H1 (cell line): Measurements from ENCODE around the gene PKP1. TPM values are rescaled to one million over a fixed set of nuclear protein-coding genes. Genes with fewer than 3 reads are reported as not detected.
A peak's percentile ranks its signal among the peaks of the same experiment; 100 is the strongest.

ENCODE experiments used
- CTCF ChIA-PET: fragments of 300-600 bp; sonication (Branson Sonifier 250); formaldehyde crosslinking; loops from one replicate; lab custom pipeline; 2021; ENCODE audit not compliant: partially characterized antibody; lab: Charles Lee
- POLR2A ChIA-PET: fragments of 300-600 bp; sonication (Branson Sonifier 250); formaldehyde crosslinking; loops from one replicate; lab custom pipeline; 2021; ENCODE audit warnings: inconsistent platforms; ENCODE audit not compliant: partially characterized antibody; lab: Charles Lee
- DNase-seq, 2 experiments: peaks; one replicate each; pipeline versions ENCODE4 v3.0.0 to v3.0.0-alpha.2; 2010 to 2022; ENCODE audit warnings: low spot score in 2 of 2, low read depth in 1 of 2, mixed read lengths in 1 of 2
- FAIRE-seq: peaks from 2 replicates; lab custom pipeline; 2011; peaks lifted over from hg19 to GRCh38; lab: Jason Lieb, UNC
- H2AFZ ChIP-seq: 2 replicates; pipeline ENCODE4 v1.8.1; 2012; ENCODE audit warnings: low read length, inconsistent platforms
- H2AK5ac ChIP-seq: 2 replicates; pipeline ENCODE4 v1.6.1; 2013; ENCODE audit warnings: low read depth, low read length
- H2BK120ac ChIP-seq: replicated peaks from 2 replicates; pipeline ENCODE3; 2013; ENCODE audit warnings: low read depth, low read length, inconsistent platforms
- H2BK12ac ChIP-seq: 2 replicates; pipeline ENCODE4 v1.6.1; 2013; ENCODE audit warnings: low read depth, low read length
- H2BK15ac ChIP-seq: 2 replicates; pipeline ENCODE4 v1.6.1; 2013; ENCODE audit warnings: low read length
- H2BK20ac ChIP-seq: 2 replicates; pipeline ENCODE4 v1.6.1; 2013; ENCODE audit warnings: low read length
- H2BK5ac ChIP-seq: 2 replicates; pipeline ENCODE4 v1.6.1; 2013; ENCODE audit warnings: low read depth, low read length
- H3K14ac ChIP-seq: 2 replicates; pipeline ENCODE4 v1.6.1; 2013; ENCODE audit warnings: inconsistent platforms; ENCODE audit not compliant: insufficient read length
- H3K18ac ChIP-seq: 2 replicates; pipeline ENCODE4 v1.6.1; 2013; ENCODE audit warnings: low read length; ENCODE audit errors: extremely low read depth
- H3K23ac ChIP-seq: 2 replicates; pipeline ENCODE4 v1.6.1; 2013; ENCODE audit warnings: inconsistent platforms; ENCODE audit not compliant: insufficient read length
- H3K23me2 ChIP-seq: 2 replicates; pipeline ENCODE4 v1.6.1; 2013; ENCODE audit warnings: low read depth, low read length
- H3K27ac ChIP-seq: 2 replicates; pipeline ENCODE4 v1.6.1; 2011; ENCODE audit warnings: low read depth, low read length, inconsistent platforms
- H3K27me3 ChIP-seq, 4 experiments: replicated peaks in 1 of 4; 1 replicate in 1 of 4; 2 replicates in 3 of 4; pipeline versions ENCODE4 v1.6.1 to v1.8.1; 2011 to 2013; ENCODE audit warnings: low read length in 3 of 4, mild to moderate bottlenecking in 3 of 4, inconsistent platforms in 2 of 4, mixed read lengths in 2 of 4, moderate library complexity in 1 of 4; ENCODE audit not compliant: control insufficient read depth in 3 of 4, insufficient read depth in 3 of 4; ENCODE audit errors: extremely low read depth in 1 of 4
- H3K36me3 ChIP-seq, 4 experiments: 2 replicates each; pipeline versions ENCODE4 v1.6.1 to v1.8.1; 2011 to 2013; ENCODE audit warnings: mild to moderate bottlenecking in 4 of 4, low read length in 3 of 4, moderate library complexity in 2 of 4, control low read depth in 1 of 4, inconsistent platforms in 1 of 4; ENCODE audit not compliant: insufficient read depth in 4 of 4, control insufficient read depth in 2 of 4
- H3K4ac ChIP-seq: replicated peaks from 2 replicates; pipeline ENCODE3; 2013; ENCODE audit warnings: low read length, low read depth, mixed read lengths, inconsistent platforms; ENCODE audit not compliant: insufficient read length
- H3K4me1 ChIP-seq, 4 experiments: replicated peaks in 1 of 4; 1 replicate in 1 of 4; 2 replicates in 3 of 4; pipeline versions ENCODE4 v1.6.1 to v1.8.1; 2011 to 2013; ENCODE audit warnings: low read length in 3 of 4, inconsistent platforms in 2 of 4, mixed read lengths in 1 of 4; ENCODE audit not compliant: insufficient read depth in 4 of 4, control insufficient read depth in 3 of 4
- H3K4me2 ChIP-seq, 2 experiments: 2 replicates each; pipeline versions ENCODE4 v1.6.1 to v1.8.1; 2011 to 2013; ENCODE audit warnings: low read depth in 2 of 2, low read length in 2 of 2, control low read depth in 1 of 2, inconsistent platforms in 1 of 2, mild to moderate bottlenecking in 1 of 2; ENCODE audit not compliant: insufficient read depth in 1 of 2
- H3K4me3 ChIP-seq, 4 experiments: fragments of 200-600, 300-600 bp in 1 of 4; sonication (generic), shearing (Covaris generic), sonication (Bioruptor Twin) in 1 of 4; 2 replicates each; pipeline versions ENCODE4 v1.5.1 to v1.8.1; 2011 to 2016; ENCODE audit warnings: low read length in 4 of 4, low read depth in 3 of 4, control low read depth in 2 of 4, inconsistent platforms in 2 of 4, mild to moderate bottlenecking in 2 of 4, mixed read lengths in 1 of 4, moderate library complexity in 1 of 4; ENCODE audit not compliant: insufficient read depth in 2 of 4; ENCODE audit errors: extremely low read depth in 1 of 4
- H3K56ac ChIP-seq: replicated peaks from 2 replicates; pipeline ENCODE3; 2013; ENCODE audit warnings: low read depth, mild to moderate bottlenecking, mixed read lengths, low read length, inconsistent platforms; ENCODE audit not compliant: insufficient read length
- H3K79me1 ChIP-seq: 2 replicates; pipeline ENCODE4 v1.6.1; 2013; ENCODE audit warnings: low read depth, low read length, control low read depth
- H3K79me2 ChIP-seq, 2 experiments: 2 replicates each; pipeline versions ENCODE4 v1.6.1 to v1.8.1; 2012 to 2013; ENCODE audit warnings: low read length in 2 of 2, mild to moderate bottlenecking in 2 of 2, inconsistent platforms in 1 of 2; ENCODE audit not compliant: insufficient read depth in 2 of 2, control insufficient read depth in 1 of 2
- H3K9ac ChIP-seq, 4 experiments: replicated peaks in 1 of 4; 1 replicate in 1 of 4; 2 replicates in 3 of 4; pipeline versions ENCODE4 v1.6.1 to v1.8.1; 2011 to 2013; ENCODE audit warnings: low read depth in 3 of 4, low read length in 3 of 4, control low read depth in 2 of 4, mild to moderate bottlenecking in 2 of 4, moderate library complexity in 2 of 4, inconsistent platforms in 1 of 4; ENCODE audit errors: extremely low read depth in 1 of 4
- H3K9me3 ChIP-seq, 2 experiments: 2 replicates each; pipeline versions ENCODE4 v1.6.1 to v1.8.1; 2012 to 2013; ENCODE audit warnings: mild to moderate bottlenecking in 2 of 2, moderate library complexity in 2 of 2, control low read depth in 1 of 2, inconsistent platforms in 1 of 2, low read depth in 1 of 2, low read length in 1 of 2, mixed read lengths in 1 of 2; ENCODE audit not compliant: insufficient read depth in 2 of 2
- H4K20me1 ChIP-seq, 2 experiments: replicated peaks in 1 of 2; 2 replicates each; pipeline versions ENCODE3 to v1.8.1; 2011 to 2013; ENCODE audit warnings: inconsistent platforms in 2 of 2, low read length in 2 of 2, mild to moderate bottlenecking in 1 of 2; ENCODE audit not compliant: insufficient read depth in 2 of 2, control insufficient read depth in 1 of 2
- H4K5ac ChIP-seq: 2 replicates; pipeline ENCODE4 v1.6.1; 2013; ENCODE audit warnings: low read length, low read depth, mixed read lengths, inconsistent platforms; ENCODE audit not compliant: insufficient read length
- H4K8ac ChIP-seq: 2 replicates; pipeline ENCODE4 v1.8.0; 2013; ENCODE audit warnings: mild to moderate bottlenecking, moderate library complexity, low read length, inconsistent platforms; ENCODE audit not compliant: insufficient read depth; ENCODE audit errors: extremely low read depth
- H4K91ac ChIP-seq: replicated peaks from 2 replicates; pipeline ENCODE3; 2013; ENCODE audit warnings: low read length, mixed read lengths, inconsistent platforms; ENCODE audit not compliant: insufficient read length
- JUND ChIP-seq: IDR thresholded peaks from 2 replicates; pipeline ENCODE4 v1.6.1; 2011; ENCODE audit warnings: mild to moderate bottlenecking, improper control_type of control experiment, low read length
- POLR2A ChIP-seq, 2 experiments: IDR thresholded peaks; 1 replicate in 1 of 2; 2 replicates in 1 of 2; pipeline ENCODE4 v1.6.1; 2011; ENCODE audit warnings: low read depth in 2 of 2, low read length in 2 of 2, mild to moderate bottlenecking in 2 of 2; ENCODE audit errors: control extremely low read depth in 1 of 2
- RAD21 ChIP-seq, 2 experiments: IDR thresholded peaks in 1 of 2; conservative IDR thresholded peaks in 1 of 2; 2 replicates each; pipeline ENCODE4 v1.6.1; 2011; ENCODE audit warnings: low read depth in 2 of 2, low read length in 2 of 2, improper control_type of control experiment in 1 of 2, inconsistent platforms in 1 of 2, mild to moderate bottlenecking in 1 of 2, moderate library complexity in 1 of 2
- SUZ12 ChIP-seq: fragments of 200-600 bp; sonication (generic); IDR thresholded peaks from 2 replicates; pipeline ENCODE4 v1.6.1; 2012; ENCODE audit warnings: mild to moderate bottlenecking, inconsistent platforms, low read length, moderate library complexity, mixed read lengths
- WGBS, 2 experiments: shearing (Covaris generic) in 1 of 2; methylation state at CpG; one replicate each; pipeline versions ENCODE4 v1.1.6 to v1.1.7; 2013 to 2015; ENCODE audit warnings: low lambda C conversion rate in 2 of 2, mixed read lengths in 2 of 2, inconsistent platforms in 1 of 2, low coverage in 1 of 2, missing lambda C conversion rate in 1 of 2; ENCODE audit not compliant: insufficient replicate concordance in 2 of 2, insufficient coverage in 1 of 2, insufficient read length in 1 of 2; ENCODE audit errors: extremely low coverage in 1 of 2, missing lambda C conversion rate in 1 of 2; 5-methylcytosine and 5-hydroxymethylcytosine counted together
- polyA plus RNA-seq, 7 experiments: library from polyadenylated mRNA; depleted of rRNA in 3 of 7; stranded (reverse) in 5 of 7; unstranded in 2 of 7; fragments of >200 nt in 5 of 7; fragments of 200-250 nt in 2 of 7; gene quantifications; 1 replicate in 5 of 7; 2 replicates in 1 of 7; 4 replicates in 1 of 7; pipeline versions ENCODE4 v1.2.1 to v1.2.3, GENCODE V29; 2011 to 2013; ENCODE audit warnings: missing spikeins in 2 of 7, mixed read lengths in 2 of 7
- total RNA-seq: library from RNA; stranded (reverse); fragmentation: NEBNext Ultra II Directional; extraction: Animal tissue kit (Norgen Biotek cat#: 25700); gene quantifications from 2 replicates; pipeline ENCODE4 v1.2.1, GENCODE V29; 2021
- TF ChIP-seq, protein P1 (sequence below), 3 experiments: IDR thresholded peaks; 1 replicate in 2 of 3; 2 replicates in 1 of 3; pipeline versions ENCODE4 v1.5.1 to v1.6.1; 2011; ENCODE audit warnings: low read length in 3 of 3, mild to moderate bottlenecking in 3 of 3, inconsistent platforms in 2 of 3, low read depth in 1 of 3, moderate library complexity in 1 of 3; ENCODE audit not compliant: insufficient read depth in 1 of 3; ENCODE audit errors: control extremely low read depth in 1 of 3

PKP1 gene
- total and polyA plus RNA-seq, 2 of the 8 experiments (the other 6 are each of a cell fraction or from before 2014, with no cell fraction given): 0.21 to 0.95 TPM

DNA sequence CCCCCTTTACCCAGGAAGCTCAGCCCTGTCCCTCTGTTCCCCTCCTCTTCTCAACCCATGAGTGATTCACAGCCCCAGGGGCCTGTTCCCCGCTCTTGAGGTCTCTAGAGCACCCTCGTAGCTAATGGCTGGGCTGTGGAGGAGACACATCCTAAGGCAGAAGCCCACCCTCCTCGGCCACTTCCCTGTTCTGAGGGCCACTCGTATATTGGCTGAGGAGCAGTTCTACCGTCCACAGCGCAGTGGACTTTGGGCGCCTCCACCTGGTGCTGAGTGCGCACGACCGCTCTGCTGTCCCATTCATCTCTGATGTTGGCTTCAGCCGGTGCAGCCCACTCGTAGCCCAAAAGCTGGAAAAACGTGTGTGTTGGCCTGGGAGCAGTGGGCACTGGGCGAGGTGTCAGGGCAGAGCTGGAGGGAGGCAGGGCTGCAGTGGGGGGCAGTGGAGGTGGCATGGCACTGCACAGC, 24.5 kb upstream of the PKP1 start:
- Histone ChIP-seq H3K4me3 (no peak overlapping the region), H2BK20ac (no peak overlapping the region), H4K8ac (no peak overlapping the region), H3K9ac (no peak overlapping the region), H3K27me3 (peaks cover 0 to 8% (median 0%) of the 10 kb centered on the region in 4 experiments; a peak in 3 of 7 replicates), H4K20me1 (no peaks in the 10 kb centered on the region), H3K79me1 (no peaks in the 10 kb centered on the region), H3K79me2 (no peaks in the 10 kb centered on the region), H3K56ac (no peak overlapping the region), H3K4me2 (peak overlapping the region in 1 of 2 experiments; percentile 87; a peak in 1 of 4 replicates), H3K23ac (no peak overlapping the region), H3K27ac (no peak overlapping the region), H2BK12ac (peak overlapping the region; percentile 81; the same call in 1 of the 2 replicates), H3K36me3 (no peaks in the 10 kb centered on the region), H3K9me3 (no peaks in the 10 kb centered on the region), H3K14ac (no peak overlapping the region), H3K23me2 (peaks cover 32% of the 10 kb centered on the region; the same call in 1 of the 2 replicates), H3K4ac (peak overlapping the region; percentile 32), H2BK15ac (peak overlapping the region; percentile 88; the same call in 1 of the 2 replicates), H4K5ac (no peak overlapping the region), H3K4me1 (peaks cover 0 to 11% (median 11%) of the 10 kb centered on the region in 4 experiments; a peak in 6 of 7 replicates), H2BK5ac (peak overlapping the region; percentile 83; the same call in 1 of the 2 replicates), H2AFZ (no peak overlapping the region), H2BK120ac (no peak overlapping the region), H4K91ac (peak overlapping the region; percentile 66), H3K18ac (peak overlapping the region; percentile 19; the same call in 1 of the 2 replicates), H2AK5ac (0 out of 2 replicates have a peak overlapping the region, but pooled peaks have one; percentile 82)
- ChIA-PET POLR2A (interaction anchor here (1.0 to 2.3 kb wide), 6 partner anchors 50 to 120 kb away, joined by 3 to 11 read pairs (median 4); no protein-coding TSS in a partner anchor), CTCF (interaction anchor here (0.7 to 9.7 kb wide), 23 partner anchors 8 to 150 kb away, joined by 3 to 154 read pairs (median 6); no protein-coding TSS in a partner anchor)
- DNase-seq (peak in 1 of 2 experiments; percentile 47), FAIRE-seq (no peak)
- peak; percentile 14 to 44; a peak in 3 of 4 replicates for TF ChIP-seq RAD21 (IDR thresholded peaks at IDR 0.05 in 1 of 2, conservative IDR thresholded peaks at IDR 0.05 in 1 of 2; ENCODE audit: low read depth in 2 of 2, low read length in 2 of 2)
- no peak for TF ChIP-seq JUND
- TF ChIP-seq SUZ12: no peak
- TF ChIP-seq POLR2A (IDR thresholded peaks at IDR 0.05; ENCODE audit: control extremely low read depth in 1 of 2, low read depth in 2 of 2, low read length in 2 of 2): no peak
- TF ChIP-seq, protein P1, sequence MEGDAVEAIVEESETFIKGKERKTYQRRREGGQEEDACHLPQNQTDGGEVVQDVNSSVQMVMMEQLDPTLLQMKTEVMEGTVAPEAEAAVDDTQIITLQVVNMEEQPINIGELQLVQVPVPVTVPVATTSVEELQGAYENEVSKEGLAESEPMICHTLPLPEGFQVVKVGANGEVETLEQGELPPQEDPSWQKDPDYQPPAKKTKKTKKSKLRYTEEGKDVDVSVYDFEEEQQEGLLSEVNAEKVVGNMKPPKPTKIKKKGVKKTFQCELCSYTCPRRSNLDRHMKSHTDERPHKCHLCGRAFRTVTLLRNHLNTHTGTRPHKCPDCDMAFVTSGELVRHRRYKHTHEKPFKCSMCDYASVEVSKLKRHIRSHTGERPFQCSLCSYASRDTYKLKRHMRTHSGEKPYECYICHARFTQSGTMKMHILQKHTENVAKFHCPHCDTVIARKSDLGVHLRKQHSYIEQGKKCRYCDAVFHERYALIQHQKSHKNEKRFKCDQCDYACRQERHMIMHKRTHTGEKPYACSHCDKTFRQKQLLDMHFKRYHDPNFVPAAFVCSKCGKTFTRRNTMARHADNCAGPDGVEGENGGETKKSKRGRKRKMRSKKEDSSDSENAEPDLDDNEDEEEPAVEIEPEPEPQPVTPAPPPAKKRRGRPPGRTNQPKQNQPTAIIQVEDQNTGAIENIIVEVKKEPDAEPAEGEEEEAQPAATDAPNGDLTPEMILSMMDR (IDR thresholded peaks at IDR 0.05; ENCODE audit: control extremely low read depth in 1 of 3, insufficient read depth in 1 of 3, low read depth in 1 of 3, low read length in 3 of 3): peak; percentile 17 to 35 (median 33); a peak in 3 of 4 replicates
- 87% methylated on average over 12 of the region's 14 CpGs; no CpG with 5 or more reads in 1 of the 2 experiments for WGBS, 2 experiments
